HuH-7.5 (cell line): ENCODE data around the gene PRRC2A.
A peak's percentile ranks its signal among the peaks of the same experiment; 100 is the strongest.

Source experiments
- DNase-seq: peaks from one replicate; pipeline ENCODE4 v3.0.0; 2011; ENCODE audit warnings: low spot score

PRRC2A gene

GRCh38 chr6:31652925-31653724 is 32.6 kb downstream of the PRRC2A start:
- DNase-seq, result peak; percentile 75

DNA sequence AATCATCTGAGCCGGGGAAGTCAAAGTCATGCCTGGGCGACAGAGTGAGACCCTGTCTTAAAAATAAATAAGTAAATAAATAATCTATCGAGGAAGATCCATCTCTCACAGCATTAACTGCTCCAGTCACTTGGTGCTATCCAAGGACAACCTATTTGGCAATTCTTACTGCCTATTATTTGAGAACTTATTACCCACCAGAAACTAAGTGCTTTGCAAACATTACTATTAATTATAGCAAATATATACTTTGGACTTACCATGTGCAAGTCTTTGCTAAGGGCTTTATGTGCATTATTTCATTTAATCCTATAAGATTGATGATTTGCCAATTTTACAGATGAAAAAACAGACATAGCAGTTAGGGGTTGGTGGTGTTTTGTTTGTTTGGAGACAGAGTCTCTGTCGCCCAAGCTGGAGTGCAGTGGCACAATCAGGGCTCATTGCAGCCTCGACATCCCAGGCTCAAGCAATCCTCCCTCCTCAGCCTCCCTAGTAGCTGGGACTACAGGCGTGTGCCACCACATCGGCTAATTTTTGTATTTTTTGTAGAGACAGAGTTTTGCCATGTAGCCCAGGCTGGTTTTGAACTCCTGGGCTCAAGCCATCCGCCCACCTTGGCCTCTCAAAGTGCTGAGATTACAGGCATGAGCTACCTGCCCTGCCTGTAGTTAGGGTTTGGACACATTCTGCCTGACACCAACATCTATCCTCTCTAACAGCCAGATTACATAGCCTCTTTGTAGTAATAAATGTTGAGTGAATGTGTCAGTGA is 34.2 kb downstream of the PRRC2A start:
- no peak for DNase-seq

DNA sequence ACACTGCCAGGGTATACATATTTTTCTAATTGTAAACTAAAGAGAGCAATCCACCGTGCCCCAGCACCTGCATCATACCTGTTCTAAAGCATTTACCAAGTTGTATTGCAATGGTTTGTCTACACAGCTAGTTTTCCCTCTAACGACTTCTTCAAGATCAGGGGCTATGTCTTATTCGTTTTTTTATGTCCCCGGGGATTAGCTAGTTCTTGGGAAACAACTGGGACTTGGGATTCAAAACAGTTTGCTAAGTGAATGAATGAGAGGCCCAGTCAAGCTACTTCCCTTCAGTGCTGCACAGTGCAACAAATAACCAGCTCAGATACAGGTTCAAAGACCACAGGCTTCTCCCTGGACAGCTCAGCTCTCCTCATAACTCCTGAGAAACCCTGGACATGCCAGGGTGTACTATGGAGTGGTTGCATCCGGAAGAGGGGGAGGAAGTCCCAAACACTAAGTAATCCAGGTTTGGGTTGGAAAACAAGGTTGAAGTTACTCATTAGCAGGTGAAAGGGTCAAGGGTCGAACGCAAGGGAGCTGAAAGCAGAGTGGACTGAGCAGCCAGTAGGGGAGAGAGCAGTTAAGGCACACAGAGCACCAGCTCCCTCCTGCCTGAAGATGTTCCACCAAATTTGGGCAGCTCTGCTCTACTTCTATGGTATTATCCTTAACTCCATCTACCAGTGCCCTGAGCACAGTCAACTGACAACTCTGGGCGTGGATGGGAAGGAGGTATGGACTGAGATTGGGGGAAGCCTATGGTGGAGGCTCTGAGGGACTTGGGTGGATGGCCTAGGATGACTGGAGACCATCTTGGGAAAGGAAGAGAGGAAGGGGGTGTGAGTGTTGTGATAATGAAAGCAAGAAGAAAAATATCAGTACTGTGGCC is 35.1 kb downstream of the PRRC2A start, which contains the start of gene APOM:
APOM (plus strand) TSS at position 546 of the 889 bp plus-strand sequence; CDS start at position 619, 73 bp downstream.
- peak; percentile 63 for DNase-seq

DNA sequence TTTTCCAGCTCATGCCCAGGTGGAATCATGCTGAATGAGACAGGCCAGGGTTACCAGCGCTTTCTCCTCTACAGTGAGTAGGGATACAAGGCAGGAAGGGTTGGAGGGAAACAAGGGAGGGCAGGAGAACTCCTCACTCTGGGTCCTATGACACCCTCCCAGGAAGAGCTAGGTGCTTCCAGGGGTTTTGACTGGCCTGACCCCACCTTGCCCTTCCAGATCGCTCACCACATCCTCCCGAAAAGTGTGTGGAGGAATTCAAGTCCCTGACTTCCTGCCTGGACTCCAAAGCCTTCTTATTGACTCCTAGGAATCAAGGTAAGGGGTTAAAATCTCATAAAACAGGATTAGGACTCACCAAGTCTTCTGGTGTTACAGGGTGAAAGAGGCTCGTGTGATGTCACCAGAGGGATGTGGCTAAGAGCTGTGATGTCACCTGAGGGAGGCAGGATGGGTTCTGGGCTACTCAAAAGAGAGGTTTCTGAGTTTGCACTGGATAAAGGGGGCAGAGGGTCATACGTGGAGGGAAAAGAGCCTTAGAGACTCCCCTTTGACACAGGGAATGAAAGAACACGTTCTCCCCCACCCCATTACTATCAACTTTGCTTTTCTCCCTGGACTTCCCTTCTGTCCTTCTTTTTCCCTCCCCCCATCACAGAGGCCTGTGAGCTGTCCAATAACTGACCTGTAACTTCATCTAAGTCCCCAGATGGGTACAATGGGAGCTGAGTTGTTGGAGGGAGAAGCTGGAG is 37.1 kb downstream of the PRRC2A start:
- no peak for DNase-seq

GRCh38 chr6:31658158-31658688 is 37.7 kb downstream of the PRRC2A start:
- DNase-seq, result no peak

- DNase-seq, result no peak
Observed at GRCh38 chr6:31658983-31659648, 38.6 kb downstream of the PRRC2A start.

GRCh38 chr6:31659649-31660380 is 39.3 kb downstream of the PRRC2A start:
- DNase-seq, result no peak

DNA sequence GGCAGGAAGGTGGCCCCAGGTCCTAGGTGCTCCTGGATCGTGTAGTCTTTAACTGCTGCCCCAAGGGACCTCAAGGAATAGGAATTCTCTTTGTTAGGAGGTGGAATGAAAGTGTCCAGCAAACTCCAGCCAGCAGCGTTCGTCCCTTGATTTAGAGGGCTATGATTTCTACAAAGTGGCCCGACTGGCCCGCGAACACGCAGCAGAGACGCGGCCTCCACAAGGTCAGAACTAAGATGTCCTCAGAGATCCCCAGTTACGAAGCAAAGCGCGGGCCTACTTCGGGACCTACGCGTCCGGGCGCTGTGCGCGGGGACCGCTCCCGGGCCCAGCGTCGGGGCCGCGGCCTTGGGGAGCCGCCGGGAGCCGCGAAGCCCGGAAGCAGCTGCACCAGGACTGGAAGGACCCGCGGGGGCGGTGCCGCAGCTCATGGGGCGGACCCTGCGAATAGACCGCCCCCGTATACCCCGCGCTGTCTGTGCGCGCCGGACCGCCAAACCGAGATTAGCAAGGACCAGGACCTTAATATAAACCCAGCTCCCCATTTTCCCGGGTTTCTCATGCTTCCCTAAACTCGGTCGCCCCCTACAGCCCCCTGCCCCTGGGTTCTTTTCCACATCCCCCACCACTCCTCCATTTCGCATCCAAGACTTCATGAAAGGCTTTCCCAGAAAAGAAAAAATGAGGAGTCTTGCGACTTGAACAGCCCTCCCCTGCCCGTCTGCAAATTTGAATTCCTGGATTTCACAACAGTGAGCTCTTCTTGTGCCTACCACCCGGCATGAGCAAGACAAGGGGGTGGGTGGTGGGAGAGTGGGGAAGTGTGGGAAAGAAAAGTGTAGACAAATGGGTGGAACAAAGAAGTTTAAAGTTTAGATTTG is 40.1 kb downstream of the PRRC2A start, which contains the start of gene C6orf47:
C6orf47 (minus strand) TSS at position 398 of the 881 bp plus-strand sequence. CDS start 831 bp downstream, outside the sequence.
- DNase-seq, result peak; percentile 72

- no peak for DNase-seq
Observed at GRCh38 chr6:31661262-31662123, 41.0 kb downstream of the PRRC2A start.

GRCh38 chr6:31662124-31662723 is 41.7 kb downstream of the PRRC2A start:
- DNase-seq, result no peak

- no peak for DNase-seq
Observed at GRCh38 chr6:31663126-31663960, 42.8 kb downstream of the PRRC2A start.

DNA sequence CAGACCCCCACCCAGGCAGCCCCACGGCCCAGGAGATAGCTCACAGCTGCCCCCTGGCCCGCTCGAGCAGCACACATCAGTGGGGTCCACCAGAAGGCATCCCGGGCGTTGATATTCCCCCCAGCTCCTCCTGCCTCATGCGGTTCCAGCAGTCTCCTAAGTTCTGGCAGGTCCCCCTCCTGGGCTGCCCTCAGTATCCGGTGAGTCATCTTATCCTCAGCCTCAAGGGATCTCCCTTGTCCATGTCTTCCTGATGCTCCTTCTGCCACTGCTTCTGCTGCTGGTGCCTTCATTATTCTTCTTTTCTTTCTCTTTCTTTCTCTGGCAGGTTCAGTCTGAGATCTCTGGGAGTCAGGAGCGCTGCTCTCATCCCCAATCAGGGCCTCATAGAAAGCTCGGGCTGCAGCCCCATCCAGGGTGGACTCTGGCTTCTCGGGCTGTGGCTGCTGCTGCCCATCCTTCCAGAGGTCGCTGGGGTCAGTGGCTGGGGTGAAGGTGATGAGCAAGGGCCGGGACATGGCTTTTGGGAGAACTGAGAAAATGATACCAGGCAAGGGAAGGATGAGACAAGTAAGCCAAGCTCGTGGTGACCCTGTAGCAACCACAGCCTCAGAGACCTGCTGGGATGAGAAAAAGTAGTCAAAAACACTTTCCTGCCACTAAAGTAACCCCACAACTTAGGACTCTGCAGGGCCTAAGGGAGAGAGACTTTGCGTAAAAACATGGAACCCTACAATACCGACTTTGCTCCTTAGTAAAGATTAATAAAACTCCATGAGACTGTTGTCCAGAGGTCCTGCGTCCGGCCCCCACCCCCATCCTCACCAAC is 43.7 kb downstream of the PRRC2A start:
- no peak for DNase-seq

- DNase-seq, result peak; percentile 53
Observed at GRCh38 chr6:31664790-31665500, 44.4 kb downstream of the PRRC2A start, which contains the start of gene GPANK1. TSS of gene GPANK1 (minus strand) at chr6:31664997. CDS start at chr6:31664478, 519 bp downstream.

DNA sequence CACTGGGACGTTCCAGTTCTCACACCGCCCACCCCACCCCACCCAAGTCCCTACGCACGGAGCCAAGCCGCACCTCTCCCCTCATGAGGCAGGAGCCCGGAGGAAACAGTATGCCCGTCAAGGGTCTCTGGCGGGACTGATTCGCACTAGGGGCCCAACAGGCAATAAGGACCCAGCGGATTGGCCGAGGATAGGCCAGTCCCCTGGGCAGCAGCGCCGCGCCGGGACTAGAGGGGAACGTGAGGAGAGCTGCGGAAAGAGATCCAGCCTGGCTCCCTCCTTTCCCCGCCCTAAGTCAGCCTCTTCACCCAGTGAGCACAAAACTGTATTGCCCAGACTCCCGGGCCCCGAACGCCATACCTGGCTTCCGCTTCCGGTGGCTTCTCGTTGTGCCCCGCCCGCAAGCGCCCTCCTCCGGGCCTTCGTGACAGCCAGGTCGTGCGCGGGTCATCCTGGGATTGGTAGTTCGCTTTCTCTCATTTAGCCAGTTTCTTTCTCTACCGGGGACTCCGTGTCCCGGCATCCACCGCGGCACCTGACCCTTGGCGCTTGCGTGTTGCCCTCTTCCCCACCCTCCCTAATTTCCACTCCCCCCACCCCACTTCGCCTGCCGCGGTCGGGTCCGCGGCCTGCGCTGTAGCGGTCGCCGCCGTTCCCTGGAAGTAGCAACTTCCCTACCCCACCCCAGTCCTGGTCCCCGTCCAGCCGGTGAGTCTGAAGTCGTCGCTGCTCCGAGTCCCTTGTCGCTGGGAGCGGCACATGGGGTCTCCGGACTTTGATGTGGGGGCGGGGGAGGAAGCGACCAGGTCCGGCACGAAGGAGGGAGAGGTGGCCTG is 45.2 kb downstream of the PRRC2A start, which contains the start of gene CSNK2B:
CSNK2B (plus strand) TSS at position 580 of the 836 bp plus-strand sequence. CDS start 752 bp downstream, outside the sequence.
- DNase-seq, result peak; percentile 88
